OCI-LY3 (cell line): ENCODE data around the gene TBC1D25.

Source experiments
- H2AFZ ChIP-seq: fragments of 200-600, 300-600 bp; shearing (Covaris generic); 2 replicates; pipeline ENCODE4 v1.6.0; 2014; ENCODE audit warnings: antibody characterized with exemption, low read depth, low read length
- H3K27ac ChIP-seq: fragments of 200-600, 300-600 bp; sonication (generic); 2 replicates; pipeline ENCODE4 v1.5.1; 2014; ENCODE audit warnings: mild to moderate bottlenecking, low read length, moderate library complexity, mixed read lengths
- H3K27me3 ChIP-seq: fragments of 200-600, 300-600 bp; sonication (generic); 2 replicates; pipeline ENCODE4 v1.6.1; 2014; ENCODE audit warnings: low read depth, low read length, mixed read lengths
- H3K36me3 ChIP-seq: fragments of 200-600, 300-600 bp; sonication (generic); replicated peaks from 2 replicates; pipeline ENCODE3; 2014; ENCODE audit warnings: low read depth, low read length, mixed read lengths
- H3K4me1 ChIP-seq: fragments of 300-600, 200-600 bp; sonication (generic); 2 replicates; pipeline ENCODE4 v1.6.1; 2014; ENCODE audit warnings: low read length, mixed read lengths
- H3K4me2 ChIP-seq: fragments of 200-600, 300-600 bp; sonication (generic); 2 replicates; pipeline ENCODE4 v1.6.1; 2014; ENCODE audit warnings: low read length, mixed read lengths
- H3K4me3 ChIP-seq: fragments of 300-600, 200-600 bp; sonication (generic); 2 replicates; pipeline ENCODE4 v1.5.1; 2014; ENCODE audit warnings: antibody characterized with exemption, mild to moderate bottlenecking, low read length, moderate library complexity
- H3K79me2 ChIP-seq: fragments of 300-600, 200-600 bp; shearing (Covaris generic); 2 replicates; pipeline ENCODE4 v1.6.1; 2014; ENCODE audit warnings: mild to moderate bottlenecking, low read length, mixed read lengths
- H3K9ac ChIP-seq: fragments of 300-600, 200-600 bp; shearing (Covaris generic); 2 replicates; pipeline ENCODE4 v1.6.0; 2014; ENCODE audit warnings: mild to moderate bottlenecking, low read length, moderate library complexity
- H3K9me3 ChIP-seq: fragments of 200-600, 300-600 bp; shearing (Covaris generic); 2 replicates; pipeline ENCODE4 v1.6.1; 2014; ENCODE audit warnings: low read length, mixed read lengths; ENCODE audit not compliant: insufficient read depth
- H4K20me1 ChIP-seq: fragments of 200-600, 300-600 bp; sonication (generic); 2 replicates; pipeline ENCODE4 v1.6.1; 2016; ENCODE audit warnings: low read length, mixed read lengths; ENCODE audit not compliant: insufficient read depth
- CTCF ChIP-seq: fragments of 200-600, 300-600 bp; sonication (generic); IDR thresholded peaks from 2 replicates; pipeline ENCODE4 v1.5.1; 2014; ENCODE audit warnings: antibody characterized with exemption, low read length, low read depth
- EZH2phosphoT487 ChIP-seq: fragments of 200-600 bp; shearing (Covaris generic); IDR thresholded peaks from 2 replicates; pipeline ENCODE4 v1.6.1; 2018; ENCODE audit warnings: antibody characterized with exemption, mixed run types, low read depth

The TBC1D25 gene

DNA sequence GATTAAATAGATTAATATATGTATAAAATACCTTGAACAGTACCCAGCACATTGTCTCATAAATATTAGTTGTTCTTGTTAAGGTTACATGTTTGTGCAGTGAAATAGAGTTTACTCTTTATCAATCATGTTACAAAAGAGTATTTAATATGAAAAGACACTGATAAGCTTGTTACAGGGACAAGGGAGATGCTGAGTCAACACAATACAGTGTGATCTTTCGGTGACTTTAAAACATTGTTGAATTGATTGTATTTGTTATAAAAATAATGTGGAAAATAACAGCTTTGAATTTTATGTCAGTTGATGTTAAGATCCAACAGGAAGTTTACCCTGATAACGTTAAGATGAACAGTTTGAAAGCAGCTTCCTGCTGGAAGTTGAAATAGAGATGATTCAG, 56.4 kb downstream of the TBC1D25 start:
- TF ChIP-seq EZH2phosphoT487 = no peak
- no peak for TF ChIP-seq CTCF
- no peaks in the 10 kb centered on the region; the same call in 1 of the 2 replicates for H3K79me2 ChIP-seq
- no peak overlapping the region for H3K4me2 ChIP-seq
- H3K9ac ChIP-seq = no peak overlapping the region
- H2AFZ ChIP-seq = no peak overlapping the region
- H3K27me3 ChIP-seq = no peaks in the 10 kb centered on the region
- no peak overlapping the region for H3K27ac ChIP-seq
- H4K20me1 ChIP-seq = no peaks in the 10 kb centered on the region
- no peaks in the 10 kb centered on the region for H3K36me3 ChIP-seq
- peaks cover 7% of the 10 kb centered on the region; the same call in 1 of the 2 replicates for H3K4me1 ChIP-seq
- no peak overlapping the region for H3K4me3 ChIP-seq
- no peaks in the 10 kb centered on the region for H3K9me3 ChIP-seq

DNA sequence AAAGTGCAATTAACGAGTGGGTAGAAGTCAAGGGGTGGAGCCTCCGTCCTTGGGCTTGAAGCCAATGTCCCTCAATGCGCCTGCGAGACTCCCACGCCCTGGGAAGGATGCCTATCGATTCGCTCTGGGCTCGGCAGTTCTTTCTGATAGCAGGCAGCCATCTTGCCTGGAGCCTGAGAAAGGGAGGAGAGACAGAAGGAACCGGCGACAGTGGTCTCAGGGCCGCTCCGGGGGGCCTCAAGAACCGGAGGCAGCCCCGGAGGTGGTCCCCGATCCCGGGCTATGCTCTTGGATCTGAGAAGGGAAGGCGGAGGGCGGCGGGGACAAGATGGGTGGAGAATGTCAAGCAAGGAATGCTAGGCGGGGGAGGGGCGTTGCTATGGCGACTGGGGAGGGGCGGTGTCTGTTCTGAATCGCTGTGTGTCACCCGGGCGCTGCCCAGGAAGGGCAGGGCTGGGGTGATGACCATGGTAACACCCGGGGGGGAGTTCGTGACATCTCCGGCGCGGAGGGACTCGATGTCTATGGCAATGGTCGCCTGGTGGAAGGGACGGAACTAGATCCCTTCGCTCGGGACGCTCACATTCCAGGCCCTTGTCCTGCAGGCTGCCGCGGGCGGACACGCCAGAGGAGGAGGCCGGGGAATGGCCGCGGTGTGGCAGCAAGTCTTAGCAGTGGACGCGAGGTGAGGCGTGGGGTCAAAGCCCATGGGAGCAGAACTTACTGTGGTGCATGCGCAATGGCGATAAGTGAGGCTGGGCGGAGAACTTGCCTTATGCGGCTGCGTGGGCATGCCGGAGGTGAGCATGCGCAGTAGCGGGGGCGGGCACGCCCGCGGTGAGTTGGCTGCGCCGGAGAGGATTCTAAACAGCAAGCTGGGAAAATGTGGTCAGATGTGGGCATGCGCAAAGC, 58.1 kb downstream of the TBC1D25 start, which contains the start of gene WDR13:
TSS of gene WDR13 (plus strand) at position 140 of the 912 bp plus-strand sequence. CDS start at position 645, 505 bp downstream.
- Histone ChIP-seq H3K27me3 (no peaks in the 10 kb centered on the region), H4K20me1 (no peaks in the 10 kb centered on the region), H3K4me2 (peak within 1 kb of the TSS; percentile 87), H3K79me2 (no peaks in the 10 kb centered on the region; the same call in 1 of the 2 replicates), H3K36me3 (no peaks in the 10 kb centered on the region), H2AFZ (peak within 1 kb of the TSS; percentile 82; the same call in 1 of the 2 replicates), H3K27ac (peak within 1 kb of the TSS; percentile 93), H3K4me1 (0 out of 2 replicates have a peak, but pooled peaks cover 2% of the 10 kb centered on the region), H3K9me3 (no peaks in the 10 kb centered on the region), H3K9ac (peak within 1 kb of the TSS; percentile 100), H3K4me3 (peak within 1 kb of the TSS; percentile 99)
- no peak for TF ChIP-seq EZH2phosphoT487
- TF ChIP-seq CTCF = no peak

DNA sequence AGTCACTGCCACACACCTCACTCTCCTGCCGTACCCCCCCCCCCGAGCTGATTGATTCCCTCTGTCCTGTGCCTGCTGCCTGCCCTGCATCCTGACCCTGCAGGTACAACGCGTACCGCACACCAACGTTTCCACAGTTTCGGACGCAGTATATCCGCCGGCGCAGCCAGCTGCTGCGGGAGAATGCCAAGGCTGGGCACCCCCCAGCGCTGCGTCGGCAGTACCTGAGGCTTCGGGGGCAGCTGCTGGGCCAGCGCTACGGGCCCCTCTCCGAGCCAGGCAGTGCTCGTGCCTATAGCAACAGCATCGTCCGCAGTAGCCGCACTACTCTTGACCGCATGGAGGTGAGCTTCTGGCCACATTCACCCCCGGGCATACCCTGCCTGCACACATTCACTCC, 59.1 kb downstream of the TBC1D25 start:
- TF ChIP-seq CTCF (no peak), EZH2phosphoT487 (no peak)
- 0 out of 2 replicates have a peak, but pooled peaks cover 2% of the 10 kb centered on the region for H3K4me1 ChIP-seq
- no peak overlapping the region for H2AFZ ChIP-seq
- H3K36me3 ChIP-seq = no peaks in the 10 kb centered on the region
- peak overlapping the region; percentile 87 for H3K4me2 ChIP-seq
- no peaks in the 10 kb centered on the region for H3K9me3 ChIP-seq
- H3K4me3 ChIP-seq = peak overlapping the region; percentile 99
- no peaks in the 10 kb centered on the region; the same call in 1 of the 2 replicates for H3K79me2 ChIP-seq
- H3K9ac ChIP-seq = peak overlapping the region; percentile 34; the same call in 1 of the 2 replicates
- no peaks in the 10 kb centered on the region for H3K27me3 ChIP-seq
- no peak overlapping the region for H3K27ac ChIP-seq
- no peaks in the 10 kb centered on the region for H4K20me1 ChIP-seq

DNA sequence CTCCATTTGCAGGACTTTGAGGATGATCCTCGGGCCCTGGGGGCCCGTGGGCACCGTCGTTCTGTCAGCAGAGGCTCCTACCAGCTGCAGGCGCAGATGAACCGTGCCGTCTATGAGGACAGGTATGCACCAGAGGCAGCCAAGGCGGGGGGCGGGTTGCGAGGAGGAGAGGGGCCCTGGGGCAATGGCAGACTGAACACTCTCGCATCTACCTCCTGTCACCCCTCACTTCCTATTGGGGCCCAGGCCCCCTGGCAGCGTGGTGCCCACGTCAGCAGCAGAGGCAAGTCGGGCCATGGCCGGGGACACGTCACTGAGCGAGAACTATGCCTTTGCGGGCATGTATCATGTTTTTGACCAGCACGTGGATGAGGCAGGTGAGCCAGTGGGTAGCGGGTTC, 59.8 kb downstream of the TBC1D25 start:
- Histone ChIP-seq H3K4me3 (no peak overlapping the region), H3K4me2 (no peak overlapping the region), H2AFZ (no peak overlapping the region), H3K36me3 (no peaks in the 10 kb centered on the region), H3K27me3 (no peaks in the 10 kb centered on the region), H4K20me1 (no peaks in the 10 kb centered on the region), H3K9me3 (no peaks in the 10 kb centered on the region), H3K4me1 (0 out of 2 replicates have a peak, but pooled peaks cover 2% of the 10 kb centered on the region), H3K27ac (no peak overlapping the region), H3K79me2 (no peaks in the 10 kb centered on the region; the same call in 1 of the 2 replicates), H3K9ac (no peak overlapping the region)
- TF ChIP-seq EZH2phosphoT487 (no peak), CTCF (no peak)
